Thymus (tissue), 11 donors: ENCODE results near the gene MYL3. TPM values are rescaled to one million over a fixed set of nuclear protein-coding genes. Genes with fewer than 3 reads are reported as not detected.

Experiments used
- DNase-seq, 9 donors: peaks; one replicate each; pipeline ENCODE4 v3.0.0-alpha.2; 2013; ENCODE audit warnings: low spot score in 9 of 9, low read depth in 6 of 9, missing footprints in 1 of 9
- H3K27ac ChIP-seq, 2 donors: one replicate each; pipeline ENCODE4 v1.5.1; 2013; ENCODE audit warnings: control low read depth in 1 of 2, low read depth in 1 of 2, low read length in 1 of 2, mild to moderate bottlenecking in 1 of 2, moderate library complexity in 1 of 2
- H3K27me3 ChIP-seq, 2 donors: one replicate each; pipeline ENCODE4 v1.5.1; 2013; ENCODE audit warnings: low read length in 1 of 2; ENCODE audit not compliant: control insufficient read depth in 2 of 2, insufficient read depth in 1 of 2
- H3K36me3 ChIP-seq, 2 donors: one replicate each; pipeline ENCODE4 v1.5.1; 2013; ENCODE audit warnings: low read length in 1 of 2, mild to moderate bottlenecking in 1 of 2, moderate library complexity in 1 of 2; ENCODE audit not compliant: control insufficient read depth in 2 of 2, insufficient read depth in 2 of 2
- H3K4me1 ChIP-seq, 2 donors: one replicate each; pipeline ENCODE4 v1.5.1; 2013; ENCODE audit warnings: low read length in 2 of 2; ENCODE audit not compliant: control insufficient read depth in 2 of 2, insufficient read depth in 2 of 2
- H3K4me3 ChIP-seq, 2 donors: one replicate each; pipeline ENCODE4 v1.5.1; 2013; ENCODE audit warnings: low read length in 2 of 2, control low read depth in 1 of 2, mild to moderate bottlenecking in 1 of 2
- H3K9me3 ChIP-seq, 2 donors: one replicate each; pipeline ENCODE4 v1.5.1; 2013; ENCODE audit warnings: low read length in 1 of 2, mild to moderate bottlenecking in 1 of 2; ENCODE audit not compliant: control insufficient read depth in 2 of 2, insufficient read depth in 1 of 2
- WGBS: extraction: QIAGEN DNeasy Blood & Tissue Kit; methylation state at CpG from one replicate; pipeline ENCODE4 v1.1.7; 2013; 5-methylcytosine and 5-hydroxymethylcytosine counted together
- polyA plus RNA-seq: library from polyadenylated mRNA; stranded (reverse); fragments of 200-250 nt; gene quantifications from one replicate; pipeline ENCODE4 v1.2.3, GENCODE V29; 2013
- total RNA-seq: library from RNA; stranded (reverse); fragments of 120-200 nt; gene quantifications from one replicate; pipeline ENCODE4 v1.2.4, GENCODE V29; 2013
- donor health status: healthy.

The MYL3 gene
- total and polyA plus RNA-seq, 2 donors: 0.19 to 0.50 TPM

DNA sequence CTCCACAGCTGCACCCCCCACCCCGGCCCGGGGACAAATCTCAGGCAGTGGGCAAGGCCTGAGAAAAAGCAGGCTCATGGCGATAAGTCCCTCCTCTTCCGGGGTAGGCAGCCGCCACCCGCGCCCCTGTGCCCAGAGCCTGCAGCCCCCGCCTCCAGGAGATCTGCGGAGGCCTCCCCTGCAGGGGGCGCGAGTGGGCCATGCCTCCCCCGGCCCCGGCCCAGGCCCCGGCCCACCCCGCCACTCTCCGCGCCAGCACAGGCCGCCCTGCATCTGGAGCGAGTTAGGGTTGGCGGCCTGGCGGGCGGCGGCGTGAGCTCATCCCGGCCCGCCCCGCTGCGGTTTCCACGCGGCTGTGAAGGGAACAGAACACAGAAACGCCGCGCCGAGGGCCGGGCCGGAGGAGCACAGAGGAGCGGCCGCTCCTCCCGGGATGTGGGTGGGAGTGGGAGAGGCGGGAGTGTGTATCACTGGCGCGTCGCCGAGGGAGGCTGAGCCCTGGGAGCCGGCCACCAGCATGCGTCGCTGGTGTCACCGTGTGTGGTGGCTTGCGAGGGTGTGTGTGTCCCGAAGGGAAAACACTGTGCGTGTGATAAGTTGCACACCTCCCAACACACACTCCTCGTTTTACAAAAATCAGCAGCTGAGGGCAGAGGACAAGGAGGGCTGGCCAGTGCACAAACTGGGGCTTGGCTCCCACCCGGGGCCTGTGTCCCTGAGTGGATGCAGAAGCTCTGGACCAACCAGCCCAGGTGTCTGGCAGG is 17.2 kb downstream of the MYL3 start:
- Histone ChIP-seq H3K4me3 (peak overlapping the region; percentile 63 to 81), H3K9me3 (no peaks in the 10 kb centered on the region), H3K27me3 (peaks cover 0 to 13% of the 10 kb centered on the region in 2 donors), H3K36me3 (no peaks in the 10 kb centered on the region), H3K4me1 (peaks cover 5 to 20% of the 10 kb centered on the region in 2 donors), H3K27ac (peak overlapping the region in 1 of 2 donors; percentile 70)
- WGBS: 4% methylated on average over 53 of the region's 53 CpGs
- DNase-seq: peak; percentile 30 to 90 (median 76)

DNA sequence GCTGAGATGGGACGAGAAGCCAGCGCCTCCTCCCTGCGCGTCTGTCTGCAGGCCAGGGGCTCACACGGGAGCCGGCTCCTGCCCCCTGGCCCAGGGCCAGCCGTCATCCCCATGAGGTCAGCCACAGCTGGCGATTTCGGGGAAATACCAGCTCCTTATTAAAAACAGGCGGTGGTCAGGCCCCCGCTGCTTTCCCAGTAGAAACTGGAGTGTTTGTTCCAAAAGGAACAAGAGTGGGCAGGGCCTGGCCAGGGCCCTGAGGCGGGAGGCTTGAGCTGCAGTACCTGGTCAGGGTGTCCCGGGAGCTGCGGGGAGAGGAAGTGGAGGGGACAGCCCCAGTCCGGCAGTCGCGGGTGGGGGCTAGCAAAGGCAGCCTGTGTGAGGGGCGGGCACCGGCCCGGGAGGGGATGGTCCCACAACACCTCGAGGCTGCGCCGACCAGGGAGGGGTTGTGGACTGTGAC is 17.8 kb downstream of the MYL3 start:
- DNase-seq: peak in 2 of 9 donors; percentile 9 to 15
- H3K4me3 ChIP-seq: peak overlapping the region; percentile 63 to 81
- WGBS: 8% methylated on average over 23 of the region's 23 CpGs
- peaks cover 0 to 13% of the 10 kb centered on the region in 2 donors for H3K27me3 ChIP-seq
- H3K27ac ChIP-seq: peak overlapping the region in 1 of 2 donors; percentile 70
- no peaks in the 10 kb centered on the region for H3K9me3 ChIP-seq
- no peaks in the 10 kb centered on the region for H3K36me3 ChIP-seq
- H3K4me1 ChIP-seq: peaks cover 5 to 20% of the 10 kb centered on the region in 2 donors

DNA sequence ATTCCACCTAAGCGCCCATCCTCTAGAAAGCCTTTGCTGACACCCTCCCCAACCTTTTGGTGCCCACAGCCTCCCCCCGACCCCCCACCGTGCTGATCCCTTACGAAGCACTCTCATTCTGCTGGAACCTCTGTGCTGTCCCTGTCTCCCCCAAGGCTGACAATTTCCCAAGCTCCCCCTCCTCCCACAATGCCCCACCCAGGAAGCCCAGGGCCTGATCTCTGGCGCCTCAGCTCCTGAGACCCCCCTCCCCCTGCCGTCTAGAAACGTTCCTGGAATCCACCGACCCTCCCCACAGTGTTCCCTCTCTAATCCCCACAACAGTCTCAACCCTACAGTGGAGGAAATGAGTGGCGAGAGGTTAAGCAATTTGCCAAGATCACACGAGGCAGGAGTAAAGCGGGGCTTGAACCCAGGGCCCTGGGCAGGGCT is 18.3 kb downstream of the MYL3 start:
- H3K36me3 ChIP-seq: no peaks in the 10 kb centered on the region
- 39% methylated on average over 11 of the region's 11 CpGs for WGBS
- H3K4me1 ChIP-seq: peaks cover 5 to 20% of the 10 kb centered on the region in 2 donors
- peaks cover 0 to 4% of the 10 kb centered on the region in 2 donors for H3K9me3 ChIP-seq
- no peak overlapping the region for H3K27ac ChIP-seq
- peak overlapping the region; percentile 63 to 81 for H3K4me3 ChIP-seq
- peaks cover 0 to 13% of the 10 kb centered on the region in 2 donors for H3K27me3 ChIP-seq
- no peak for DNase-seq

DNA sequence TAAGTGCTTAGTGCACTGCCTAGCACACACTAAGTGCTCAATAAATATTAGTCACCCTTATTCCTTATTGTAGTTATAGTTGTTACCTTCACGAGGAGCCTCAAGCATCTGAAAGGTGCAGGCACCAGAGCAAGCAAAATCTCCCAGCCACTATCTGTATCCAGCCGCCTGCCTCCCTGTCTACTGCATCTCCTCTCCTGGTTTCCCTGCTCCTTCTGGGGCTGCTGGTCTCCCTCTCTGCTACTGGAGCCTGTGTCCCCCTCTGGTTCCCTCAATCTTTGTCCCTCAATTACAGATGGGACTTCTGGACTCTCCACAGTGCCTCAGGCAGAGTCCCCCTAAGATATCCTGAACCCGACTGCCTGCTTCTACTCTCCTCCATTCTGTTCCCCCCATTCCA is 18.8 kb downstream of the MYL3 start:
- no peak overlapping the region for H3K27ac ChIP-seq
- H3K4me3 ChIP-seq: no peak overlapping the region
- DNase-seq: no peak

DNA sequence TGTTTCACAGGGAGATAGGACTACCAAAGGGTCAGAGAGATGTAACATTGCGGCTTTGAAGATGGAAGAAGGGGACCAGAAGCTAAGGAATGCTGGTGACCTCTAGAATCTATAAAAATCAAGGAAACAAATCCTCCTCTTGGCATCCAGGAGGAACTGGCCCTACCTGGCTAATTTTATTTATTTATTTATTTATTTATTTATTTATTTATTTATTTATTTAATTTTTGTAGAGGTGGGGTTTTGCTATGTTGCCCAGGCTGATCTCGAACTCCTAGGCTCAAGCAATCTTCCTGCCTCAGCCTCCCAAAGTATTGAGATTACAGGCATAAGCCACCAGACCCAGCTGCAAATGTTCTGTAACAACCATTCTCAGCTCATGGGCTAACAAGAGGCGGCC is 19.7 kb downstream of the MYL3 start:
- H3K9me3 ChIP-seq: peaks cover 0 to 12% of the 10 kb centered on the region in 2 donors
- H3K27ac ChIP-seq: no peak overlapping the region
- peaks cover 5 to 20% of the 10 kb centered on the region in 2 donors for H3K4me1 ChIP-seq
- no peak overlapping the region for H3K4me3 ChIP-seq
- 95% methylated on average over 3 of the region's 3 CpGs for WGBS
- no peaks in the 10 kb centered on the region for H3K36me3 ChIP-seq
- DNase-seq: no peak
- peaks cover 0 to 13% of the 10 kb centered on the region in 2 donors for H3K27me3 ChIP-seq

More for the DNA sequence above, 18.8 kb downstream of the MYL3 start:
- Histone ChIP-seq H3K4me1 (peaks cover 5 to 20% of the 10 kb centered on the region in 2 donors), H3K36me3 (no peaks in the 10 kb centered on the region), H3K27me3 (peaks cover 0 to 13% of the 10 kb centered on the region in 2 donors), H3K9me3 (peaks cover 0 to 8% of the 10 kb centered on the region in 2 donors)
- WGBS: 96% methylated on average over 3 of the region's 3 CpGs

DNA sequence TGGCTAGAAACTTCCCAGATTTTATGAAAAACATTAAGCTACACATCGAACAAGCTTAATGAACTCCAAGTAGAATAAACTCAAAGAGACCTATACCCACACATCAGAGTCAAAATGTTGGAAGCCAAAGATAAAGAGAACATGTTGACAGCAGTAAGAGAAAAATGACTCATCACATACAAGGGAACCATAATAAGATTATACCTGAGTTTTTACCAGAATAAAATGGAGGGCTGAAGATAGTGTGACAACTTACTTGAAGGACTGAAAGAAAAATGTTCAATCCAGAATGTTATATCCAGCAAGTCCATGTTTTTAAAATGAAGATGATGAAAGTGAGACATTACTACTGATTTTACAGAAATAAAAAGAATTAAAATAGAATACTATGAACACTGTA is 22.8 kb downstream of the MYL3 start:
- 97% methylated on average over 1 of the region's 1 CpG for WGBS

DNA sequence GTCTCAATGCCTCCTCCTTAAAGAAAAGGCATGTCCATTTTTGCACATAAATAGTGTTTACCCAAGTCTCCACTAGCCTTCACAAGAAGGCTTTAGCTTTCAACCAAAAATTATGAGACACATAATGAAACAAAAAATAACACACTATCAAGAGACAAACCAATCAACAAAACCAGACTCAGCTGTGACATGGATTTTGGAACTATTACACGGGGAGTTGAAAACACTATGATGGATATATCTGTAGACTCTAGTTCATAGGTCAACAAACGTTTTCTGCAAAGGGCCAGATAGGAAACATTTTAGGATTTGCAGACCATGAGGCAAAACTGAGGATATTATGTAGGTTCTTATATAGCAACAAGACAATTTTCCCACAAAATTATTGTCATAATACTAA is 24.9 kb downstream of the MYL3 start:
- H3K4me3 ChIP-seq: no peak overlapping the region
- no peaks in the 10 kb centered on the region for H3K27me3 ChIP-seq
- H3K9me3 ChIP-seq: peaks cover 0 to 17% of the 10 kb centered on the region in 2 donors
- H3K27ac ChIP-seq: no peak overlapping the region
- no peaks in the 10 kb centered on the region for H3K4me1 ChIP-seq
- DNase-seq: no peak
- no peaks in the 10 kb centered on the region for H3K36me3 ChIP-seq
- 66% methylated on average over 2 of the region's 2 CpGs for WGBS

More for the DNA sequence above, 22.8 kb downstream of the MYL3 start:
- DNase-seq: no peak
- Histone ChIP-seq H3K4me3 (no peak overlapping the region), H3K27ac (no peak overlapping the region), H3K27me3 (peaks cover 0 to 2% of the 10 kb centered on the region in 2 donors), H3K9me3 (peaks cover 0 to 17% of the 10 kb centered on the region in 2 donors), H3K4me1 (peaks cover 3 to 7% of the 10 kb centered on the region in 2 donors), H3K36me3 (no peaks in the 10 kb centered on the region)

DNA sequence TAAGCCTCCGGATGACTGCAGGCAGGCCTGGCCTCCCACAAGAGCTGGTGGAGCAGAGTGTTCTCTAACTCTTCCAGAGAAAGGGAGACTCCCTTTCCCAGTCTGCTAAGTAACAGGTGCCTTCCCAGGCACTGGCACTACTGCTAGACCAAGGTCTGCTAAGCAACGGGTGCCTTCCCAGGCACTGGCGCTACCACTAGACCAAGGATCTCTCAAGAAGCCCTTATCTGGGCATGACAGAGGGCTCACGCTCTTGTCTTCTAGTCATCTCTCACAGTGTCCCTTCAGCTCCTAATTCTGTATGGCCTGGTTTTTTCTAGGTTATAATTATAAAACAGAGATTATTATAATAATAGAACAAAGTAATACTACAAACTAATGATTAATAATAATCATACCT is 27.8 kb downstream of the MYL3 start:
- no peaks in the 10 kb centered on the region for H3K4me1 ChIP-seq
- no peaks in the 10 kb centered on the region for H3K36me3 ChIP-seq
- H3K27ac ChIP-seq: no peak overlapping the region
- DNase-seq: no peak
- H3K27me3 ChIP-seq: no peaks in the 10 kb centered on the region
- H3K4me3 ChIP-seq: no peak overlapping the region
- 98% methylated on average over 4 of the region's 4 CpGs for WGBS
- H3K9me3 ChIP-seq: peaks cover 0 to 17% of the 10 kb centered on the region in 2 donors

DNA sequence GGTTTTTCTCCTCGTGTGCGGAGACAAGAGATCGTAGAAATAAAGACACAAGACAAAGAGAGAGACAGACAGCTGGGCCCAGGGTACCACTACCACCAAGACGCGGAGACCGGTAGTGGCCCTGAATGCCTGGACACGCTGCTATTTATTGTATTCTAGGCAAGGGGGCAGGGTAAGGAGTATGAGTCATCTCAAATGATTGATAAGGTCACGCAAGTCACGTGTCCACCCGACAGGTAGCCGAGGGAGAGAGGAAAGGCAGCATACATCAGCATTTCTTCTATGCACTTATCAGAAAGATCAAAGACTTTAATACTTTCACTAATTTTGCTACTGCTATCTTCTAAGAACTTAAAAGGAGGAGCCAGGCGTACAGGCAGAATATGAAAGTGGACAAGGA is 28.2 kb downstream of the MYL3 start:
- Histone ChIP-seq H3K4me1 (no peaks in the 10 kb centered on the region), H3K27ac (no peak overlapping the region), H3K36me3 (no peaks in the 10 kb centered on the region), H3K27me3 (no peaks in the 10 kb centered on the region), H3K4me3 (no peak overlapping the region), H3K9me3 (peaks cover 0 to 18% of the 10 kb centered on the region in 2 donors)
- 96% methylated on average over 12 of the region's 12 CpGs for WGBS
- no peak for DNase-seq
